AG10803 (cell line): ENCODE measurements around the gene ANKRD33B.
A peak's percentile ranks its signal among the peaks of the same experiment; 100 is the strongest.
"Not testable (repeated sequence)": the region's sequence is repeated elsewhere in the genome, so short reads cannot be mapped to it uniquely, and the experiment has no call there.

Experiments
- DNase-seq: peaks from one replicate; pipeline ENCODE4 v3.0.0; 2010; ENCODE audit warnings: low read depth
- H3K4me3 ChIP-seq: 2 replicates; pipeline ENCODE4 v1.5.1; 2011; ENCODE audit warnings: mild to moderate bottlenecking, low read length, control low read depth
- TF ChIP-seq, protein P1 (sequence below): conservative IDR thresholded peaks from 2 replicates; pipeline ENCODE4 v1.5.1; 2011; ENCODE audit warnings: mild to moderate bottlenecking, low read length, control low read depth, inconsistent platforms

ANKRD33B gene

DNA sequence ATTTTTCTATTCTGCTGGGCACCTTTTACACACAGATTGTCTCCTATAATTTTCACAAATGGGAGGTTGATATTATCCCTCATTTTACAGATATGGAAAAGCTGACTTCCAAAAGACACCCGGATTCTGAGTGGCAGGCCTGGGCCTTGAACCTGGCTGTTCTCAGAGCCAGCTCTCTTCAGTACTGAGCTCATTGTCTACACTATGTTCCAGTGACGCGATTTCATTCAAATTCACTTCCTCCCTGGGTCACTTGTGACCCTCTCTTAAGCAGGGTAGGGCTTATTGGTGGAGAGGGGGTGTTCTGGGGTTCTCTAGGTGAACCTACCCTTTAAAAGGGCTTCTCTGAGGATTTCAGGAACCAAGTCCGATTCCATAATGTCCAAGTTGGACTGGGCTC is 70.2 kb downstream of the ANKRD33B start:
- H3K4me3 ChIP-seq, result no peak overlapping the region

DNA sequence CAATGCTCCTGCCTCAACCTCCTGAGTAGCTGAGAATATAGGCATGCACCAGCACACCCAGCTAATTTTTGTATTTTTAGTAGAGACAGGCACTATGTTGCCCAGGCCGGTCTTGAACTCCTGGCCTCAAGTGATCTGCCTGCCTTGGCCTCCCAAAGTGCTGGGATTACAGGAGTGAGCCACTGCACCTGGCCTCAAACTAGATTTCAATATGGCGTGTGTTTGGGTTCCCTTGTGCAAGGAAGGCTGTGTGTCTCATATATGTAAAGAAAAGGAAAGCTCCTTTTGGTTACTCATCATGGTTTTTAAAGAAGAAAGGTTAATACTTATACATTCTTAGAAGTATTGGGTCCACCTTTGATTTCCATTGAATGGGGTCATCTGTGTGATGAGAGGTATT is 70.7 kb downstream of the ANKRD33B start:
- TF ChIP-seq, protein P1, sequence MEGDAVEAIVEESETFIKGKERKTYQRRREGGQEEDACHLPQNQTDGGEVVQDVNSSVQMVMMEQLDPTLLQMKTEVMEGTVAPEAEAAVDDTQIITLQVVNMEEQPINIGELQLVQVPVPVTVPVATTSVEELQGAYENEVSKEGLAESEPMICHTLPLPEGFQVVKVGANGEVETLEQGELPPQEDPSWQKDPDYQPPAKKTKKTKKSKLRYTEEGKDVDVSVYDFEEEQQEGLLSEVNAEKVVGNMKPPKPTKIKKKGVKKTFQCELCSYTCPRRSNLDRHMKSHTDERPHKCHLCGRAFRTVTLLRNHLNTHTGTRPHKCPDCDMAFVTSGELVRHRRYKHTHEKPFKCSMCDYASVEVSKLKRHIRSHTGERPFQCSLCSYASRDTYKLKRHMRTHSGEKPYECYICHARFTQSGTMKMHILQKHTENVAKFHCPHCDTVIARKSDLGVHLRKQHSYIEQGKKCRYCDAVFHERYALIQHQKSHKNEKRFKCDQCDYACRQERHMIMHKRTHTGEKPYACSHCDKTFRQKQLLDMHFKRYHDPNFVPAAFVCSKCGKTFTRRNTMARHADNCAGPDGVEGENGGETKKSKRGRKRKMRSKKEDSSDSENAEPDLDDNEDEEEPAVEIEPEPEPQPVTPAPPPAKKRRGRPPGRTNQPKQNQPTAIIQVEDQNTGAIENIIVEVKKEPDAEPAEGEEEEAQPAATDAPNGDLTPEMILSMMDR, result no peak
- no peak overlapping the region for H3K4me3 ChIP-seq
- no peak for DNase-seq

More for the DNA sequence above, 70.2 kb downstream of the ANKRD33B start:
- DNase-seq, result no peak
- TF ChIP-seq, protein P1, result no peak

DNA sequence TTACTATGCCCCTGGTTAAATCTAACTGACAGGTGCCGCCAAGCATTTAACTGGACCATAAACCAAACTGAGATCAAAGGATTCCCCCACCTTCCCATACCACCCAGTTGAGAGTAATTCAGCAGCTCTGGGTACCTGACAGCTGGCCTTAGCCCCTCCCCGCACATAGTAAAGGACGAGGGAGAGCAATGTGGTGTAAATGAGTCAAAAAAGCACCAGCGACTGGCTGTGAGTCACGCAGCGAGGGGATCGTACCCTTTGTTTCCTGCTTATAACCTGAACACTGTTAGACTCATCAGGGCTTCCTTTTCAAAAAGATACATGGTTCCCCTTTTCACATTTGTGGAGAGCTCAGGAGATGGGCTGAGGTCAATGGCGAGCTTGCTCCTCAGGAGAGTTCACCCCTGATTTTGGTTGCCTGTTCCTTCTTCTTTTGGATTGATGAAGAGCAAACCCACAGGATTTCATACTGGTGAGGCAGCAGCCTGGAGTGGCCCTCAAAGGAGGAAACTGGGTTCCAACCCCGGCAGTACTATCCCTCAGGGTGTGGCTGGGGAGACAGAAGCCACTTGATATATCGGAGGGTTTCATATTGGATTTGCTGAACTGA is 71.5 kb downstream of the ANKRD33B start:
- TF ChIP-seq, protein P1, result no peak
- H3K4me3 ChIP-seq, result no peak overlapping the region
- DNase-seq, result peak; percentile 25

DNA sequence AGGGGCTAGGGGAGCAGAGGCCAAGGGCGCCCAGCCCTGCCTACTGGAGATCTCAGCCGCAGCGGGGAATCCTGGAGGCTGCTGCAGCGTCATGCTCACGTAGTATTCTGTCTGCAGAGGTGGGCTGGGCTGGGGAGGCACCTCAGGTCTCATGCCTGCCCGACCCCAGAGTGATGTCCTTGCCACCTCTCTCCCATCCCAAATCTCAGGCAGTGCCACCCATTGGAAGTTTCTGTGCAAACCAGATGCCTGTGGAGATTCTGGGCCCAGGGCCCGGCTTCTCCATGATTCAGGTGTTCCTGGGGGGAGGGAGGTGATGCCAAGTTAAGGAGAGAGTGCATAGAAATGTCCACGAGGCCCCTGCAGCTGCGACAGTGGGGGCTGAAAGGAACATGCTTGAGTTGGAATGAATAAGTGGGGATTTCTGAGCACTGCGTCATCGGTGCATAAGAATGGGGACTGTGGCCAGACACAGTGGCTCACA is 72.0 kb downstream of the ANKRD33B start:
- DNase-seq, result no peak
- no peak overlapping the region for H3K4me3 ChIP-seq
- TF ChIP-seq, protein P1, result no peak

DNA sequence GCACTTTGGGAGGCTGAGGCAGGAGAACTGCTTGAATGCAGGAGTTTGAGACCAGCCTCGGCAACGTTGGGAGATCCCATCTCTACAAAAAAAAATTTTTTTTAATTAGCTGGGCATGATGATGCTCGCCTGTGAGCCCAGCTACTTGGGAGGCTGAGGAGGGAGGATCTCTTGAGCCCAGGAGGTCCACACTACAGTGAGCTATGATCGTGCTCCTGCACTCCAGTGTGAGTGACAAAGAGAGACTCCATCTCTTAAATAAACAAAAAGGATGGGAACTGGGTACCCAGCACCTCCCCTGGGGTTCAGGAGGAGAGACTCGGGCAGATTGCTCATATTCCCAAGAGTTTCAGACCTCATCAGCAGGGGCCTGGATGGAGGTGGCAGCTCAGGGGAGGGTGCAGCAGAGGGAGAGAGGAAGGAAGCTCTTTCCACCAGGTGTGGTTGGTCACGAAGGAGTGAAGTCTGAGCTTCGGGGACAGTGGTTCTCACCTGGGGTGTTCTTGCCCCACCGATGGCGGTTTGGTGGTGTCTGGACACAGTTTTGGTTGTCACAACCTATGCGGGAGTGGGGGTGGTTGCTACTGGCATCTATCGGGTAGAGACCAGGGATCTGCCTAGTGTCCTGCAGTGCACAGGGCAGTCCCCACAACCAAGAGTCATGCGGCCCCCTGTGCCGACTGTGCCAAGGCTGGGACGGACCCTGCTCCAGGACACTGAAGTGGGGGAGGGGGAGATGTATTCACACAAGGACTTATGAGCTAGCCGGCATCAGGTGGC is 72.7 kb downstream of the ANKRD33B start:
- TF ChIP-seq, protein P1, result no peak
- H3K4me3 ChIP-seq, result no peak overlapping the region
- no peak for DNase-seq

DNA sequence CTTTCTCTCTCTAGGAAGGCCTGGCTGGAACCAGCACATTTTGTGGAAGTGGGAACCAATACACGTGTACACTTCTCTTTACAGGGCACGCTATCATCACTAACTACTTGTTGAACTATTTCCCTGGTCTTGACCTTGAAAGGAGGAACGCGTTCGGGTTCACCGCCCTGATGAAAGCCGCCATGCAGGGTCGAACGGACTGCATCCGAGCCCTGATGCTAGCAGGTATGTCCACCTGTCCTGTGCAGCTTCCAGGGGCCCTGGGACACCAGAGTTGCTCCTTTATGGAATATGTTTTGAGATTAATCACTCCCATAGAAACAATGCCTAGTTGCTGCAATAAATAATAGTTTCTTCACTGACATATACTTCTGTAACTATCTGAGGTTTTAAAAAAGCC is 74.1 kb downstream of the ANKRD33B start:
- TF ChIP-seq, protein P1, result no peak
- DNase-seq, result no peak
- no peak overlapping the region for H3K4me3 ChIP-seq

DNA sequence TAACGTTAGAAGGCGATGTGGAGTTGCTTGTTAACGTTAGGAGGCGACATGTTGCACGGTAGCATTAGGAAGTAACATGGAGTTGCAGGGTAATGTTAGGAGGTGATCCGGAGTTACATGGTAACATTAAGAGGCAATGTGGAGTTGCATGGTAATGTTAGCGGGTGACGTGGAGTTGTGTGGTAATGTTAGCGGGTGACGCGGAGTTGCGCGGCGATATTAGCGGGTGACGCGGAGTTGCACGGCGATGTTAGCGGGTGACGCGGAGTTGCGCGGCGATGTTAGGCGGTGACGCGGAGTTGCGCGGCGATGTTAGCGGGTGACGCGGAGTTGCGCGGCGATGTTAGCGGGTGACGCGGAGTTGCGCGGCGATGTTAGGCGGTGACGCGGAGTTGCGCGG is 74.9 kb downstream of the ANKRD33B start:
- not testable (repeated sequence) for H3K4me3 ChIP-seq, DNase-seq
